ENCODE results near the gene GOLGA8H. TPM values are rescaled to one million over a fixed set of nuclear protein-coding genes. Genes with fewer than 3 reads are reported as not detected.
"Not testable (repeated sequence)": the region's sequence is repeated elsewhere in the genome, so short reads cannot be mapped to it uniquely, and the experiment has no call there.

The GOLGA8H gene
- 0.71 and 1.4 TPM in 2 replicates for total RNA-seq (2021; fragmentation: NEBNext Ultra II Directional; extraction: Animal tissue kit (Norgen Biotek cat#: 25700))
- polyA plus RNA-seq (2011; rRNA removed): 0.26 and 0.49 TPM in 2 replicates
- 0.96 TPM for polyA plus RNA-seq (2011; cell fraction: cytosol; rRNA removed)
- polyA plus RNA-seq (2011; cell fraction: nucleus; rRNA removed): 1.5 TPM
- 0.70 to 1.1 TPM (median 0.94 TPM) in 4 replicates for polyA plus RNA-seq (2012, experiment 1 of 2)
- polyA plus RNA-seq (2012, experiment 2 of 2): not detected
- 0.75 TPM for polyA plus RNA-seq (2013, experiment 1 of 2)
- polyA plus RNA-seq (2013, experiment 2 of 2): 0.64 TPM
- polyA minus RNA-seq (2011; rRNA and poly(A)+ RNA removed): 0.54 and 0.79 TPM in 2 replicates
- polyA minus RNA-seq (2011; cell fraction: cytosol; rRNA and poly(A)+ RNA removed): 0.95 TPM
- polyA minus RNA-seq (2011; cell fraction: nucleus; rRNA and poly(A)+ RNA removed): 1.2 TPM
- long read RNA-seq, experiment 1: 0 reads
- long read RNA-seq, experiment 2: 0 reads

- H3K14ac ChIP-seq (ENCODE audit: insufficient read length); H3K79me2 ChIP-seq (ENCODE audit: control insufficient read depth in 1 of 2, insufficient read depth in 2 of 2, low read length in 2 of 2); H3K56ac ChIP-seq (replicated peaks; ENCODE audit: insufficient read length, low read depth, low read length); H3K4me3 ChIP-seq (ENCODE audit: extremely low read depth in 1 of 4, insufficient read depth in 2 of 4, low read depth in 3 of 4, low read length in 4 of 4); H3K27ac ChIP-seq (ENCODE audit: low read depth, low read length); H3K23me2 ChIP-seq (ENCODE audit: low read depth, low read length); H4K91ac ChIP-seq (replicated peaks; ENCODE audit: insufficient read length, low read length); H3K36me3 ChIP-seq (ENCODE audit: control insufficient read depth in 2 of 4, insufficient read depth in 4 of 4, low read length in 3 of 4); H3K4me1 ChIP-seq (replicated peaks in 1 of 4; ENCODE audit: control insufficient read depth in 3 of 4, insufficient read depth in 4 of 4, low read length in 3 of 4); H3K27me3 ChIP-seq (replicated peaks in 1 of 4; ENCODE audit: control insufficient read depth in 3 of 4, extremely low read depth in 1 of 4, insufficient read depth in 3 of 4, low read length in 3 of 4); H4K5ac ChIP-seq (ENCODE audit: insufficient read length, low read depth, low read length); H3K18ac ChIP-seq (ENCODE audit: extremely low read depth, low read length); H3K79me1 ChIP-seq (ENCODE audit: low read depth, low read length); H3K4ac ChIP-seq (replicated peaks; ENCODE audit: insufficient read length, low read depth, low read length); DNase-seq (ENCODE audit: low read depth in 1 of 2, low spot score in 2 of 2); H3K9me3 ChIP-seq (ENCODE audit: insufficient read depth in 2 of 2, low read depth in 1 of 2, low read length in 1 of 2); FAIRE-seq; H2BK15ac ChIP-seq (ENCODE audit: low read length); H4K8ac ChIP-seq (ENCODE audit: extremely low read depth, insufficient read depth, low read length); CTCF ChIA-PET (ENCODE audit: partially characterized antibody); H2BK120ac ChIP-seq (replicated peaks; ENCODE audit: low read depth, low read length); H2AFZ ChIP-seq (ENCODE audit: low read length); H3K9ac ChIP-seq (replicated peaks in 1 of 4; ENCODE audit: extremely low read depth in 1 of 4, low read depth in 3 of 4, low read length in 3 of 4); H4K20me1 ChIP-seq (replicated peaks in 1 of 2; ENCODE audit: control insufficient read depth in 1 of 2, insufficient read depth in 2 of 2, low read length in 2 of 2); H2BK5ac ChIP-seq (ENCODE audit: low read depth, low read length); H3K4me2 ChIP-seq (ENCODE audit: insufficient read depth in 1 of 2, low read depth in 2 of 2, low read length in 2 of 2); H2AK5ac ChIP-seq (ENCODE audit: low read depth, low read length); POLR2A ChIA-PET (ENCODE audit: partially characterized antibody); H3K23ac ChIP-seq (ENCODE audit: insufficient read length); H2BK20ac ChIP-seq (ENCODE audit: low read length); H2BK12ac ChIP-seq (ENCODE audit: low read depth, low read length): not testable (repeated sequence)
- 33% methylated on average over 1 of the region's 8 CpGs; no CpG with 5 or more reads in 1 of the 2 experiments for WGBS, 2 experiments (ENCODE audit: extremely low coverage in 1 of 2, insufficient coverage in 1 of 2, insufficient read length in 1 of 2, insufficient replicate concordance in 2 of 2, low coverage in 1 of 2, low lambda C conversion rate in 2 of 2, missing lambda C conversion rate in 1 of 2)
Measured at GRCh38 chr15:30603796-30604195, at the start of gene GOLGA8H. Gene GOLGA8H (plus strand): TSS chr15:30604028. CDS start chr15:30604126, 98 bp downstream.

- POLR2A ChIA-PET (ENCODE audit: partially characterized antibody); FAIRE-seq; H4K91ac ChIP-seq (replicated peaks; ENCODE audit: insufficient read length, low read length); CTCF ChIA-PET (ENCODE audit: partially characterized antibody); H3K4me2 ChIP-seq (ENCODE audit: insufficient read depth in 1 of 2, low read depth in 2 of 2, low read length in 2 of 2); H4K5ac ChIP-seq (ENCODE audit: insufficient read length, low read depth, low read length); H3K79me1 ChIP-seq (ENCODE audit: low read depth, low read length); H3K27me3 ChIP-seq (replicated peaks in 1 of 4; ENCODE audit: control insufficient read depth in 3 of 4, extremely low read depth in 1 of 4, insufficient read depth in 3 of 4, low read length in 3 of 4); DNase-seq (ENCODE audit: low read depth in 1 of 2, low spot score in 2 of 2); H2BK12ac ChIP-seq (ENCODE audit: low read depth, low read length); H3K14ac ChIP-seq (ENCODE audit: insufficient read length); H3K9me3 ChIP-seq (ENCODE audit: insufficient read depth in 2 of 2, low read depth in 1 of 2, low read length in 1 of 2); H3K23me2 ChIP-seq (ENCODE audit: low read depth, low read length); H3K56ac ChIP-seq (replicated peaks; ENCODE audit: insufficient read length, low read depth, low read length); H3K9ac ChIP-seq (replicated peaks in 1 of 4; ENCODE audit: extremely low read depth in 1 of 4, low read depth in 3 of 4, low read length in 3 of 4); H2AK5ac ChIP-seq (ENCODE audit: low read depth, low read length); H2BK15ac ChIP-seq (ENCODE audit: low read length); H2AFZ ChIP-seq (ENCODE audit: low read length); H3K23ac ChIP-seq (ENCODE audit: insufficient read length); H3K79me2 ChIP-seq (ENCODE audit: control insufficient read depth in 1 of 2, insufficient read depth in 2 of 2, low read length in 2 of 2); H3K18ac ChIP-seq (ENCODE audit: extremely low read depth, low read length); H3K4me1 ChIP-seq (replicated peaks in 1 of 4; ENCODE audit: control insufficient read depth in 3 of 4, insufficient read depth in 4 of 4, low read length in 3 of 4); H3K27ac ChIP-seq (ENCODE audit: low read depth, low read length); H3K4me3 ChIP-seq (ENCODE audit: extremely low read depth in 1 of 4, insufficient read depth in 2 of 4, low read depth in 3 of 4, low read length in 4 of 4); H3K4ac ChIP-seq (replicated peaks; ENCODE audit: insufficient read length, low read depth, low read length); H4K8ac ChIP-seq (ENCODE audit: extremely low read depth, insufficient read depth, low read length); H2BK120ac ChIP-seq (replicated peaks; ENCODE audit: low read depth, low read length); H4K20me1 ChIP-seq (replicated peaks in 1 of 2; ENCODE audit: control insufficient read depth in 1 of 2, insufficient read depth in 2 of 2, low read length in 2 of 2); H2BK5ac ChIP-seq (ENCODE audit: low read depth, low read length); H2BK20ac ChIP-seq (ENCODE audit: low read length); H3K36me3 ChIP-seq (ENCODE audit: control insufficient read depth in 2 of 4, insufficient read depth in 4 of 4, low read length in 3 of 4): not testable (repeated sequence)
- no CpG with 5 or more reads among the region's 6 CpGs for WGBS, 2 experiments (ENCODE audit: extremely low coverage in 1 of 2, insufficient coverage in 1 of 2, insufficient read length in 1 of 2, insufficient replicate concordance in 2 of 2, low coverage in 1 of 2, low lambda C conversion rate in 2 of 2, missing lambda C conversion rate in 1 of 2)
Measured at GRCh38 chr15:30566949-30567348, 36.9 kb upstream of the GOLGA8H start.
